ENCODE data around the gene STOM.

STOM gene

GRCh38 chr9:121344184-121344583 is 25.9 kb downstream of the STOM start:
- DNase-seq = no peak

- DNase-seq = no peak
Measured at GRCh38 chr9:121340676-121341392, 29.2 kb downstream of the STOM start.

- DNase-seq = no peak
Measured at GRCh38 chr9:121339437-121339836, 30.6 kb downstream of the STOM start.

DNA sequence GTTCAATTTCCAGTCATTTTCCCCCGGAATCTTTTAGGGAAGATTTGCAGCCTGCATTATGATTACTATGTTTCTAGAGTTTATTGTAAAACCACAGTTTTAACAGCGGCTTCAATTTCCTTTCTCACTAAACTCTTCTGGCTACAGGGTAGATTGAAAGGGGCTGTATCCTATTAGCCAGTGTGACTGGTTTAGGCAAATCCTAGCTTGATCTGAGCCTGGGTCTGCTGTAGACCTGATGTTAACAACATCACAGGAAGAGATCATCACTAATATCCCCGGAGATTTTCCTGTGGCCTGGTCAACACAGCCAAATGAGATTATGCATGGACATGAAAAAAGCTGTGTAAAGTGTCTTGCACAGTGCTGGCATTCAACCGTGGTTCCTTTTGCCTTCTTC is 33.4 kb downstream of the STOM start:
- no peak for DNase-seq

GRCh38 chr9:121333950-121334773 is 35.9 kb downstream of the STOM start:
- no peak for DNase-seq

- no peak for DNase-seq
Measured at GRCh38 chr9:121331992-121332685, 37.9 kb downstream of the STOM start.

DNA sequence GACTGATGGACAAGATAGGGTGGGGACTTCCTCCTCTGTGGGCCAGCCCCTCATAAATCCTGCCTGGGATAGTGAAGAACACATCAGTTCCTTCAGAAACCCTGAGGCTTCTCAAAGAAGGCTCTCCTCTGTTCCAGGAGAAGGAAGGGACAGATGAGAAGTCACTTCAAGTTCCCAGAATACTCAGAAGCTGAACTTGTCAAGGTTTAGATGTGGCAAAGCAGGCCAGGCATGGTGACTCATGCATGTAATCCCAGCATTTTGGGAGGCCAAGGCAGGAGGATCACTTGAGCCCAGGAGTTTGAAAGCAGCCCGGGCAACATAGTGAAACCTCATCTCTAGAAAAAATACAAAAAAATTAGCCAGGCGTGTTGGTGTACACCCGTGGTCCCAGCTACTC is 38.5 kb downstream of the STOM start:
- DNase-seq = no peak

DNA sequence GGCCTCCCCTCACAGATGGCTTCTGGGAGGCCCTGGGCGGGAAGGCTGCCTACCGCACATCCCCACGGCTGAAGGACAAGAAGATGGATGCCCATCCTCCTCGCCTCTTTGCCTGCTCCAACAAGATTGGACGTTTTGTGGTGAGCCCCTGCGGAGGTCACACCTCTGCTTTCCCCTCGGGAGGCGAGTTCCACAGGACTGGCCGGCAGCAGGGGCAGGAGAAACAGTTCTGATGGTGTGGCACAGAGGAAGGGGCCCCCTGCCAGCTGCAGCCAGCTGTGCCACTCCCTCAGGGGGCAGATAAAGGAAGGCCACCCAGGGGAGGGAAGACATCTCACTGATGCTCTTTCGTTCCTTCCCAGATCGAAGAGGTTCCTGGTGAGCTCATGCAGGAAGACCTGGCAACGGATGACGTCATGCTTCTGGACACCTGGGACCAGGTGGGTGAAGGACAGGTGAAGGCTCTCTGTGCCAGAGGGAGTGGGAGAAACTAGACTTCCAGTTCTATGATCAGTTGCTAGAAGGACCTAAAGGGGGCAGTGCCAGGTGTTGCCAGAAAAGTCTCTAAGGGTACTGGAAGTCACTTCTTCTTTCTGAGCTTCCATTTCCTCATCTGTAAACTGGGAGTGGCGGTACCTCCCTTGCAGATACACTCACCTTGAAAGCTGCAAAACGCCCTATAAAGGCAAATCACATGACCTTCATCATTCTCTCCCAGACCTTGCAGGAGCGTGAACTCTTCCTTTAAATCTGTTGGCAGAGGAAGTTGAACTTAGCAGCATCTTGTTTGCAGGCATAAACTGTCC is 41.0 kb downstream of the STOM start:
- DNase-seq = no peak

- no peak for DNase-seq
Measured at GRCh38 chr9:121328476-121328875, 41.6 kb downstream of the STOM start.

- DNase-seq = no peak
Measured at GRCh38 chr9:121326901-121327613, 43.0 kb downstream of the STOM start.

DNA sequence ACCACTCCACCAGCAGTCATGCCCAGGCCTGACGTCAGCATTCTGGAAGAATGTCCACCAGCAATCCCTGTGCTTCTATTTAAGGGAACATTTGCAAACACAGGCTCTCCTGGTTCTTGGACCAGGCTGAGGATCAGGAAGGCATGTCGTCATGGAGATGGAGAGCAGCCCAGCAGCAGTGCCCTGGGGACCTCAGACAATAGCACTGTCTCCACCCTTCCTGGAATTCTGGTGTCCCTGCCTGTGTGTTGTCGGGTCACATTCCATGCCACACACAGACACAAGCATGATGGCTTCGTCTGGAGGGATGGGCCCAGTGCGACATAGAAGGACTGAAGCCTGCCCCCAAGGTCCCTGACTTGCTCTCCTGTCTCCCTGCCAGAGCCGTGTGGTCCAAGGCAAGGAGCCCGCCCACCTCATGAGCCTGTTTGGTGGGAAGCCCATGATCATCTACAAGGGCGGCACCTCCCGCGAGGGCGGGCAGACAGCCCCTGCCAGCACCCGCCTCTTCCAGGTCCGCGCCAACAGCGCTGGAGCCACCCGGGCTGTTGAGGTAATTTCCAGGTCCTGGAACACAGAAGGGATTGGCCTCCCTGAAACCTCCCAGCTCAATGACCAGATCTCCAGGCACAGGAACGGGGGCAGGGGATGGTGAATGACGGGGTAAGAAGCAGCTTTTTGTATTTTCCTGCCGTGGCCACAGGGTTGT is 43.8 kb downstream of the STOM start:
- no peak for DNase-seq

DNA sequence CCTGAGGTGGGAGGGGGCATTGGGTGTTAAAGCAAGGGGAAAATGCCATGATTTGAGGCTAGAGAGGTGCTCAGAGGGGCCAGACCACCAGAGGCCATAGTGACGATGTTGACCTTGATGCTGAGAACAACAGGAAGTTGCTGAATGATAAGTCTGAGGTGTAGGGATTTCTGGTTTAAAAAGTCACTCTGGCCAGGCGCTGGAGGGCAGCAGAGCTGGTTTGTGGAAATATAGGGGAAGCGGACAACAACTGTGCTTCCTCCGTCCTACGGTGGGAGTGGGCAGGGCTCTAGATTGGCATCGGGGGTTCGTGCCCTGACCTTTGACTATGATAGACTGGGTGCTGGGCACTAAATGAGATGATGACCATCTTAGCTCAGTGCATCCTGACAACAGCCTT is 44.7 kb downstream of the STOM start:
- no peak for DNase-seq

DNA sequence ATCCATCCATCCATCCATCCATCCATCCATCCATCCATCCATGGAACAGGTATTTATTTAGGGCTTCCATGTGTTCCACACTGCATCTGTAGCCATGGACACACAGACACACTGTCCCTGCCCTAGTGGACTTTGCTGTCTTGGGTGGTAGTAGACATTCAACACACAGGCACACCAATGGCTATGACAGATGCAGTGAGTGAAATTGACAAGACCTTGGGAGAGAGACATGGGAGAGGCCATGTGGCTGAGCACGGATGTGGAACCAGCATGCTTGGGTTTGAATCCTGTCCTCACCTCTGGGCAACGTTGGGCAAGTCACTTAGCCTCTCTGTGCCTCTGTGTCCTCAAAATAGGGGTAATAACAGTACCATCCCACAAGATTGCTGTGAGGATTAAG is 45.3 kb downstream of the STOM start:
- DNase-seq = no peak

DNA sequence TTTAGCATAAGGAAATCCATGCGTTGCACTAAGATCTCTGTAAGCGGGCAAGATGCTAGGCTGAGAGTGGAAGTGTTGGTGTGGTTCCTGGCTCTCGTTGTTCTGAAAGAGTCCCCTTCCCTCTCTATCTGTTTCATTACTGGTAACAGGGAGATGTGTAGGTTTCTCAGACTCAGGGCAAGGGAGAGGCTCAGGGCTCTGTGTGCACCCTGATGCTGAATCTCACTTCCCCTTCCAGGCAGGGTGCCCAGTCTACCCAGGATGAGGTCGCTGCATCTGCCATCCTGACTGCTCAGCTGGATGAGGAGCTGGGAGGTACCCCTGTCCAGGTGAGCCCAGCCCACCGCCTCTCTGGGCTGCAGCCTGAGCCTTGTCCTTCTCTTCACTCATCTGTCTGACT is 45.7 kb downstream of the STOM start:
- no peak for DNase-seq

DNA sequence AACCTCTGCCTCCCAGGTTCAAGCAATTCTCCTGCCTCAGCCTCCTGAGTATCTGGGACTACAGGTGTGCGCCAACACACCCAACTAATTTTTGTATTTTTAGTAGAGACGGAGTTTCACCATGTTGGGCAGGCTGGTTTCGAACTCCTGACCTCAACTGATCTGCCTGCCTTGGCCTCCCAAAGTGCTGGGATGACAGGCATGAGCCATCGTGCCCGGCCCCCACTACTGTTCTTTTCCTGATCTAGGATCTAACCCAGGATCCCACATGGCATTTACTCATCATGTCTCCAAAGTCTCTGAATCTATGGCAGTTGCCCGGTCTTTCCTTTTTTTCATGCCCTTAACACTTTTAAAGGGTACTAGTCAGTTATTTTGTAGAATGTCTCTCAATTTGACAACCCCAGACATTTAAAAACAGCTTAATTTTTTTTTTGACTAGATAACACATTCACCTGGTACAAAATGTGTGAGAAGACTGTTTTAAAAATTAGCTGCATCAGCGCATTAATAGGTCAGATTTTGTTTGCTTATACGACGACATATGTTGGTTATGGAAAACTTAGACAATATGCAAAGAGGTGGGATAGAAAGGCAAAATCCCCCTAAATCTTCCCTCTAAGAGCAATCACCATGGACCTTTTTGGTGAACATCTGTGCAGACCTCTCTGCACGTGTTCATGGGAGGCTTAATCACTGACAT is 46.5 kb downstream of the STOM start:
- DNase-seq = no peak

GRCh38 chr9:121322737-121323448 is 47.2 kb downstream of the STOM start:
- DNase-seq = no peak

DNA sequence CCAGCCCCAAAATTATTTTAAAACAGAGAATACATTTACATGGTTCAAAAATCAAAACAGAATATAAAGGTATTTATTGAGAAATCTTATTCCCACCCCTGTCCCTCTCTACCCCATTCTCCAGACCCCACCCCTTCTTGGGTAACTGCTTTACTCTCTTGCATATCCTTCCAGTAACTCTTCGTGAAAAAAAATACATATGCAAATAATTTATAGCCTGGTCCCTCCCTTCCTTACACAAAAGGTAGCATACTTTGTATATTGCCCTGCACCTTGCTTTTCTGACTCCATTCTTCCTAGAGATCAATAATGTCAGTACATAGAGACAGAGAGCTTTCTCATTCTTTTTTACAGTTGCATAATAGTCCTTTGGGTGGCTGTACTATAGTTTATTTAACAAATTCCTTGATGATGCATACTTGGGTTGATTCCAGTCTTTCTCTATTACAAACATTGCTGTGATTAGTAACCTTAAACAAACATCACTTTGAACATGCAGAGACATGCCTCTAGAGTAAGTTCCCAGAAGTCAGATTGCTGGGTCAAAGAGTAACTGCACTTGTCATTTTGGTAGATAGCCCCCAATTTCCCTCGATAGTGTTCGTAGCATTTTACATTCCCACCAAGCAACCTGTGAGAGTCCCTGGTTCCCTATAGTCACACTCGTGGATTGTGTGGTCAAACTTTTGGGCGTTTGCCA is 47.9 kb downstream of the STOM start:
- DNase-seq = no peak

- peak; percentile 32 for DNase-seq
Measured at GRCh38 chr9:121321016-121321503, 49.0 kb downstream of the STOM start.

GRCh38 chr9:121319383-121319780 is 50.7 kb downstream of the STOM start:
- no peak for DNase-seq

All from stimulated activated CD8-positive, alpha-beta memory T cell treated with anti-CD3 and anti-CD28 coated beads, Interleukin-4, amount 100 ng/mL, for 48 hours (primary cell).